ENCODE results near the gene LRRC75A.
"Not testable (repeated sequence)": the region's sequence is repeated elsewhere in the genome, so short reads cannot be mapped to it uniquely, and the experiment has no call there.

The LRRC75A gene

GRCh38 chr17:16470265-16470664 lies 21.7 kb downstream of the LRRC75A start:
- no peak for DNase-seq

DNA sequence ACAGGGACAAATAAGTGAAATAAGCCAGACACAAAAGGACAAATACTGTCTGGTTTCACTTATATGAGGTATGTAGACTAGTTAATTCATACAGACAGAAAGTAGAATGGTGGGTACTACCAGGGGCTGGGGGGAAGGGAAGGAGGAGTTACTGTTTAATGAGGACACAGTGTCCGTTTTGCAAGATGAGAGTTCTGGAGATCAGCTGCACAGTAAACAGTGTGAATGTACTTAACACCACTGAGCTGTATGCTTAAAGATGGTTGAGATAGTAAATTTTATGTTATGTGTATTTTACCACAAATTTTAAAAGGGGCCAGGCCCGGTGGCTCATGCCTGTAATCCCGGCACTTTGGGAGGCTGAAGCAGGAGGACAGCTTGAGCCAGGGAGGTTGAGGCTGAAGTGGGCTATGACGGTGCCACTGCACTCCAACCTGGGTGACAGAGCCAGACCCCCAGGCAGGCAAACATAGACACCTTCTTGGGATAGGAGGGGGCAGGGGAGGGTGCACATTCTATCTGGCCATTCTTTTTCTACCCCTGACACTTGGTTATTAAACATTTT lies 23.5 kb downstream of the LRRC75A start:
- DNase-seq: no peak

- no peak for DNase-seq
Observed at GRCh38 chr17:16467886-16468285, 24.1 kb downstream of the LRRC75A start.

GRCh38 chr17:16467044-16467443 lies 24.9 kb downstream of the LRRC75A start:
- DNase-seq: no peak

DNA sequence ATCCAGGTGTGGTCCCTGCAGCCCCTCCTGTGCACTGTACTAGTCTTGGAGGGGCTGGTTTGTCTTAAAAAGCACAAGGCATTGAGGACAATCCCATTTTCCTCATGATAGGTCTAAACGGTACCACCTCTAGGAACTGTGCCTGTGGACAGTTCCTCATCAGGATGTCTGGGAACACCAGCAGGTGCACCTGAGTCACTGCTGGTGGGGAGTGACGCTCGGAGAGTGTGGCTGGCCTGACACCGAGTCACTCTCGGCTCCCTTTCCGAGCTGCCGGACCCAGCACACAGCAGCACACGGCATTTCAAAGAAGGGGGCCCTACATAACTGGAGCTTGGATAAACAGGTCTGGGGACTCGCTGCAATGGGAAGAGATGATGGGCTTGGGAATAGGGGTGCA lies 25.6 kb downstream of the LRRC75A start:
- DNase-seq: no peak

DNA sequence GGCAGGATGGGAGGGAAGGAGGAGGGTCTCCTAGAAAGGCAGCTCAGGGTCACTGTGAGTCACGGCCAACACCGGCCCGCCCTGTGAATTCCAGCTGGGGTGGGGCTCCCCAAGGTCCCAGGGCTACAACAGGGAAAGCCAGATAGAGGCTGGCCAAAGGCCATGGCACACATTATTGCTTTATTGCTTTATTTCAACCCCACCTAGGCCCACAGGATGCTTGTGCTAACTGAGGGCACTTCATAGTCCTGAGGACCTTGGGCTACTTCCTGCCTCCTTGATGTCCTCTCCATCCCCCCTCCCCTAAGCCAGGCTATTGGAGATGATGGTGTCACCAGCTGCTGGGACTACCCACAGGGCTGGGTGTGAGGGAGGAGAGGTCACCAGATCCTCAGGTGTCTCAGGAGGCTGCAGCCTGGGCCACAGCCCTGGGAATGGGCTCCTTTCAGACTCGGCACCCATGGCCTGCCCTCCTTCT lies 26.1 kb downstream of the LRRC75A start:
- no peak for DNase-seq

GRCh38 chr17:16465052-16465312 lies 27.0 kb downstream of the LRRC75A start:
- no peak for DNase-seq

DNA sequence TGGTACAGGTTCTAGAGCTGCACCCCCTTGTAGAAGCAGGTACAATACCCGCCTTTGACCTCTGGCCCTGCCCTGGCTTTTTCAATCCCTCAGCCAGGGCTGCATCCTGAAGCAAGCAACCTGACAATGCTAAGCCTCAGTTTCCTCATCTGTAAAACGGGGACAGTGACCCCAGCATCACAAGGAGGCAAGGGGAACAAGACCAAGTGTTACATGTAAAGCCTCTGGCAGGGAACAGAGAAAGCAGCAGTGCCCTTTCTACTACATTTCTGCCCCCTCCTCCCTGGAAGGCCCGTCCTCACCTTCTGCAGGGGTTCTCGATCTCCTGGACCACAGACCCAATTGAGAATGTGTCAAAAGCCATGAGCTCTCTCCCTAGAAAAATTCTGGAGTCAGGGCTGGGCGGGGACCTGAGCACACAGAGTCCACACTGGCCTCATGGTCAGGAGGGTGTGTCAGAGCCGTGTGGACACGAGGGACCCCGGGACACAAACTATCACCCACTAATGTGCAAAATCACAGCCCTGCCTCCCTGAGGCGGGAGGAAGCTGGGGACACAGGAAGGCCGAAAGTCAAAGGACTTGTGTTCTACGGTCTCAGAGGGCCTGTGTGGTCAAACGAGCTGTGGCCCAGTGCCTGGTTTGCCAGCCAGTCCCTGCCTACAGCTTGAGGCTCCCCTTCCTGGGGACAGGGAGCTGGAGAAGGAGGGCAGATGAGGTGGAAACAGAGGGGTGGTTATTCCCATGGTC lies 27.5 kb downstream of the LRRC75A start:
- DNase-seq: no peak

DNA sequence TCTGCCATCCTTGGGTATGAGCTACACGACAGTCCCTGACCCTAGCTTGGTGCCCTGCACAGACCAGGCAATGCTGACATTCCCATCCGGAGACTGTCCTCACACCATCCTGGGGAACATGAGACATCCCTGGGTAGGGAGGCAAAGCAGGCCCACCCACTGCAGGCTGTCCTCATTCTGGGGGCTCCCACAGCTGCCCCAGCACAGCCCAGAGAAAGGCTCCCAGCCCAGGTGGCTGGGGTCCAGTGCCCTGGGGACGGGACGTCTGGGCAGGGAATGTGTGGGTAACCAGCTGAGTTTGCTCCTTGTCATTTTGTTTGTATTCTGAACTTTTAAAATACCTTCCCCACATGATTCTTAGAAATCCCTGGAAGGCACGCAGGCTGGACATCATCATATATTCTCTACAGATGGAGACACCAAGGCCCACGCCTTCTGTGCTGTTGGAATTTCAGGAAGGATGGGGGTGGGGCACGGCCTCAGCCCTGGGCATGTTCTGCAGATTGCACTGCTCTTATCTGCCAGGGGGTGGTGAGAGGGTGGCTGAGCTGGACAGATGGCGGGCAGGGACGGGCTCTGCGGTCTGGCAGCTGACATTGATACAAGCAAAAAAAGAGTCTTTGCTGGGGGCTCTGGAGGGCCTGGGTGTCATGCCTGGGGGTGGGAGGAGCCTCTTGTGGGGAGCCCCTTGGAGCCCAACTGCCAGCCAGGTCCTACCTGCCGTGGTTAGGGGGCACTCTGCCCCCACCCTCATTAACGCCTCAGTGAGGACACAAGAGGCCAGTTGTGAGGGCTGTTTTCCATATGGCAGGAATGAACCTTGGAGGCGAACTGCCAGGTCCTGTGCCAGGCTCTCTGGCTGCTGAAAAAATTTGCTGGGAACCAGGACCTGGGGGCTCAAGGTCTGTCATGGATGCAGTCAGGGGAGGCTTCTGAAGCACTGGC lies 28.4 kb downstream of the LRRC75A start:
- DNase-seq: peak; percentile 77

DNA sequence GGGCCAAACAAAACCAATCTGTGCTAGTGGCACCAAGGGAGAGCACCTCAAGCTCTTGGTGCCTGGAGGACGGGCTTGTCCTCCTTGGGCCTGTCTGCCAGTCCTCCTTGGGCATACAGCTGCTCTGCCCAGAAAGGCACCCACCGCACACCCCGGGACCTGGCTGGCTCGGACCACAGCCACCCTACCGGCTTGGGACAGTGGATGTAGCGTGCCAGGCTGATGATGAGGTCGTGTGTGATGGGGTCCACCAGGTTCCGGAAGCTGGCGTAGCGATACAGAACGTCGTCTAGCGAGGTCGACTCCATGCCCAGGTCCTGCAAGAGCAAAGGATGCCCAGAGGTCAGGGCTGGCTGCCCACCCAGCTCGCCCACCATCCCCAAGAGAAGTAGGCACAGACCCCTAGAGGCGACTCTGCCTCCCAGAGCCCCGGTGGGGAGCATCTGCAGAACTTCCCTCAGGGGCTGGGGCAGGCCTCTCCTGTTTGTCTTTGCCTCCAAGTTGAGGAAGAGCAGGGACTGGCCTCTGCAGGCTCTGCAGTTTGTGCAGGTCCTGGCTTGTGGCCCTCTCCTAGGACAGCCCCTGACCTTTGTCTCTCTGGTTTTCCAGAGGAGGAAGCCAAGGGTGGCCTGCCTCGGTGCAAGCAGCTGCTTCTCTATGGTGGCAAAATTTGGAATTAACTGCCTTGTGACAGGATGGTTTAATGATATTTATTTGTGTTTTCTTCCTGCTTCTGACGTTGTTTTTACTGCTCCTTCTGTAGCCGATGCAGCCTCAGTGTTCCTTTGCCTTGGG lies 29.7 kb downstream of the LRRC75A start:
- DNase-seq: no peak

- no peak for DNase-seq
Observed at GRCh38 chr17:16461606-16461866, 30.5 kb downstream of the LRRC75A start.

GRCh38 chr17:16460796-16461605 lies 31.0 kb downstream of the LRRC75A start:
- no peak for DNase-seq

DNA sequence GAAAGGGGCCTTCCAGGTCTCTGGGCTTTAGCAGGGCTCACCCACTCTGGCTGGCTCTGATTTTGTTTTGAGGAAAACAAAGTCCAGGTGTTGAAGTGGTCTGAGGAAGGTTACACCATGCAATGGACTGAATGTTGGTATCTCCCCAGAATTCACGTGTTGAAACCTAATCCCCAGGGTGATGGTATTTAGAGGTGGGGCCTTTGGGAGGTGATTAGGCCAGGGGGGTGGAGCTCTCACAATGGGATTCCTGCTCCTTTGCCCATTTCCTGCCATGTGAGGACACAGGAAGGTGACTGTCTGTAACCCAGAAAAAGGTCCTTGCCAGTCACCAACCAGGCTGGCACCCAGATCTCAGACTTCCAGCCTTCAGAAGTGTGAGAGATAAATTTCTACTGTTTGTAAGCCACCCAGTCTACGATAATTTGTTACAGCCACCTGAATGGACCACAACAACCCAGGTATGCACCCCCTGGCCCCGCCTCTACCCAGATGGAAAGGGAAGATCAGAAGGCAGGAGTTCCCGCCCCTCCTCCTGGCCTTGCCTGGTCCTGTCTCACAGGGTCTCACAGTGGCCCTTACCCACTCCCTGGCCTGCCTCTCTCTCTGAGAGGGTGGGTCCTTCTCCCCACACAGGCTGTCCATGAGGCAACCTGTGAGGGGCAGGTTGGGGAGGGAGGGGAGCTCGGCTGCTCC lies 32.0 kb downstream of the LRRC75A start:
- no peak for DNase-seq

DNA sequence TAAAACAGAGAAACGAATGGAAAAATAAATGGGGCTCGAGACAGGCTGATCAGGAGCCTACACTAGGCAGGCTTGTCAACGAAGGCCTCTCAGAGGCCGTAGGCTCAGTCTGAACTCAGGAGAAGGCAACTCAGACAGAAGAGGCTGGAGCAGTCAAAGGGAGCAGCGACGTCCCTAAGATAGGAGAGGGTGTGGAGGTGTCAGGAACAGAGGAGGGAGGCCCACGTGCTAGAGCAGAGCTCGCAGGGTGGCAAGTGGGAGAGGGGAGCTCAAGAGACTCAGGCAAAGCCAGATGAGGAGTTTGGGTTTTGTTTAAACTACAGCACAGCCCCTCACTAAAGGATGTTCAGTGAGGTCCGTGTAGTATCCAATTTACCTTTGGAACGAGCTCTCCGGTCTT lies 32.7 kb downstream of the LRRC75A start:
- no peak for DNase-seq

DNA sequence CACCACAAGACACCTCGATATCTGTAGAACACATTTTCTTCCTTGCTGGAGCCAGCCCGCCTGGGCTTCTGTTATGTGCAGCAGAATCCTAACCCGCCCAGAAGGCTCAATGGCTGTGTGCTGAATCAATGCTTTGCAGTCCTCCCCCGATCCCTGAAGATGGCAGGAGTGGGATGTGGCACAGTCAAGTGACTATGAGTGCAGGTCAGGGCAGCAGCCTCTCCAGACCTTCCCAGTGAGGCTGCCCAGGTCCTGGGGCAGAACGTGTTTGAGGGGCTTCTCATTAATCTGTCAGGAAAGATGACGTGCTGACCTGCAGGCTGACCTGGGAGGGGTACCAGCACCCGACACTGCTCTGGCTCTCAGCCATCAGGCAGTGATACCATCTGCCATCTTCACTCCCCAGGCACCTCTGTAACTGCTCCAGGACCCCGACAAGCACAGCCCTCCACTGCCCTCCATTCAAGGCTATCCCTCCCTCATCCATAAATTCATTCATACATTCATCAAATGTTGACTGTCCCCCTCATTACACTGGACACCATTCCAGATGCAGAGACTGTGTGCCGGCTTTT lies 35.2 kb downstream of the LRRC75A start:
- DNase-seq: no peak

DNA sequence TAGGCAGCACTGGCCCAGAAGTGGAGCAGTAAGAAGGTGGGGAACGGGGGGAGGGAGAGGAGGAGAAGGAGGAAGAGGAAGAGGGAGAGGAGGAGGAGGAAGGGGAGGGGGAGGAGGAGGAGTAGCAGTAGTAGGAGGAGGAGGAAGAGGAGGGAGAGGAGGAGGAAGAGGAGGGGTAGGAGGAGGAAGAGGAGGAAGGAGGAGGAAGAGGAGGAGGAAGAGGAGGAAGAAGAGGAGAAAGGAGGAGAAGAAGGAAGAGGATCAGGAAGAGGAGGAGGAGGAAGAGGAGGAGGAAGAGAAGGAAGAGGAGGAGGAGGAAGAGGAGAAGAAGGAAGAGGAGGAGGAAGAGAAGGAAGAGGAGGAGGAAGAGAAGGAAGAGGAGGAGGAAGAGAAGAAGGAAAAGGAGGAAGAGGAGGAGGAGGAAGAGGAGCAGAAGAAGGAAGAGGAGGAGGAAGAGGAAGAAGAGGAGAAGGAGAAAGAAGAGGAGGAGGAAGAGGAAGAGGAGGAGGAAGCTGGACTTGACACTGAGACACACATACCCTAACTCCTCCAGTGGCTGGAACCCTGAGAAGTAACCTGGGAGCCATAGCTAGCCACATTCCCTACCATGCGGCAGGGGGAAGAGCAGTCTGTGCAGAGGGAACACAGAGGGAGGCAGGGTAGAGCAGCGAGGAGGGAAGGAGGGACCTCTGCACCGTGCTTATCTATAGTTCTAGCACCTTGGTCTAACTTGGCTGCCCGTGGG lies 35.8 kb downstream of the LRRC75A start:
- no peak for DNase-seq

GRCh38 chr17:16453493-16453851 lies 38.5 kb downstream of the LRRC75A start:
- DNase-seq: no peak

- not testable (repeated sequence) for DNase-seq
Observed at GRCh38 chr17:16452268-16452667, 39.7 kb downstream of the LRRC75A start.

- DNase-seq: no peak
Observed at GRCh38 chr17:16450028-16450427, 42.0 kb downstream of the LRRC75A start.

- no peak for DNase-seq
Observed at GRCh38 chr17:16449121-16449570, 42.8 kb downstream of the LRRC75A start.

GRCh38 chr17:16448490-16448889 lies 43.5 kb downstream of the LRRC75A start:
- DNase-seq: no peak

Measured in NCI-H524 treated with DMSO at 0.1 percent for 48 hours (cell line).